Activated naive CD8-positive, alpha-beta T cell treated with anti-CD3 and anti-CD28 coated beads, Interleukin-2, amount 50 U/mL, for 24 hours (primary cell): ENCODE results near the gene OR1K1.

Source experiments
- ATAC-seq: fragments of 150-1000 bp; cut with Tn5 transposase; one replicate; pipeline ENCODE4 v1.10.0; 2021
- DNase-seq: peaks from one replicate; pipeline ENCODE4 v3.0.0; 2021
- H3K27ac Mint-ChIP-seq: one replicate; pipeline ENCODE4 v1.8.0; 2021; ENCODE audit warnings: mild to moderate bottlenecking, mixed read lengths
- H3K27me3 Mint-ChIP-seq: one replicate; pipeline ENCODE4 v1.8.0; 2021; ENCODE audit warnings: mixed read lengths
- H3K36me3 Mint-ChIP-seq: one replicate; pipeline ENCODE4 v1.8.0; 2021; ENCODE audit warnings: low read depth, mixed read lengths
- H3K4me1 Mint-ChIP-seq: one replicate; pipeline ENCODE4 v1.8.0; 2021; ENCODE audit warnings: mixed read lengths
- H3K4me3 Mint-ChIP-seq: one replicate; pipeline ENCODE4 v1.8.0; 2021; ENCODE audit warnings: mild to moderate bottlenecking, moderate library complexity, mixed read lengths
- H3K9me3 Mint-ChIP-seq: one replicate; pipeline ENCODE4 v1.8.0; 2021; ENCODE audit warnings: mixed read lengths

The OR1K1 gene

GRCh38 chr9:122800066-122801060 is at the start of gene OR1K1:
Gene OR1K1 (plus strand): TSS chr9:122800123. CDS start chr9:122800123, 0 bp downstream.
- no peak within 1 kb of the TSS for H3K4me3 Mint-ChIP-seq
- no peak within 1 kb of the TSS for H3K27ac Mint-ChIP-seq

GRCh38 chr9:122754825-122755224 is 45.1 kb upstream of the OR1K1 start:
- Mint-ChIP-seq H3K27ac (no peak overlapping the region), H3K9me3 (peaks cover 43% of the 10 kb centered on the region), H3K4me1 (no peaks in the 10 kb centered on the region), H3K4me3 (no peak overlapping the region), H3K27me3 (peaks cover 5% of the 10 kb centered on the region), H3K36me3 (peaks cover 2% of the 10 kb centered on the region)
- ATAC-seq (no peak), DNase-seq (no peak)

More at GRCh38 chr9:122800066-122801060, at the start of gene OR1K1:
- no peaks in the 10 kb centered on the region for H3K27me3 Mint-ChIP-seq
- DNase-seq: no peak
- H3K4me1 Mint-ChIP-seq: no peaks in the 10 kb centered on the region
- no peaks in the 10 kb centered on the region for H3K36me3 Mint-ChIP-seq
- no peaks in the 10 kb centered on the region for H3K9me3 Mint-ChIP-seq
- ATAC-seq: no peak

- ATAC-seq (no peak), DNase-seq (no peak)
- Mint-ChIP-seq H3K4me3 (no peak overlapping the region), H3K9me3 (peaks cover 49% of the 10 kb centered on the region), H3K4me1 (no peaks in the 10 kb centered on the region), H3K36me3 (peaks cover 6% of the 10 kb centered on the region), H3K27me3 (peaks cover 2% of the 10 kb centered on the region), H3K27ac (no peak overlapping the region)
Measured at GRCh38 chr9:122767817-122768216, 32.1 kb upstream of the OR1K1 start.

- Mint-ChIP-seq H3K4me3 (no peak overlapping the region), H3K27me3 (peaks cover 2% of the 10 kb centered on the region), H3K9me3 (peaks cover 13% of the 10 kb centered on the region), H3K27ac (no peak overlapping the region), H3K4me1 (no peaks in the 10 kb centered on the region), H3K36me3 (peaks cover 1% of the 10 kb centered on the region)
- ATAC-seq: no peak
- no peak for DNase-seq
Measured at GRCh38 chr9:122777052-122777451, 22.9 kb upstream of the OR1K1 start.

- H3K9me3 Mint-ChIP-seq: peaks cover 7% of the 10 kb centered on the region
- DNase-seq (no peak), ATAC-seq (no peak)
- peaks cover 1% of the 10 kb centered on the region for H3K36me3 Mint-ChIP-seq
- no peaks in the 10 kb centered on the region for H3K4me1 Mint-ChIP-seq
- no peak overlapping the region for H3K4me3 Mint-ChIP-seq
- peaks cover 2% of the 10 kb centered on the region for H3K27me3 Mint-ChIP-seq
- H3K27ac Mint-ChIP-seq: no peak overlapping the region
Measured at GRCh38 chr9:122777935-122778627, 21.8 kb upstream of the OR1K1 start.

- H3K36me3 Mint-ChIP-seq: no peaks in the 10 kb centered on the region
- DNase-seq (no peak), ATAC-seq (no peak)
- H3K4me1 Mint-ChIP-seq: no peaks in the 10 kb centered on the region
- no peaks in the 10 kb centered on the region for H3K9me3 Mint-ChIP-seq
- no peaks in the 10 kb centered on the region for H3K27me3 Mint-ChIP-seq
- H3K27ac Mint-ChIP-seq: no peak overlapping the region
- no peak overlapping the region for H3K4me3 Mint-ChIP-seq
Measured at GRCh38 chr9:122779181-122779580, 20.7 kb upstream of the OR1K1 start.

- Mint-ChIP-seq H3K4me1 (no peaks in the 10 kb centered on the region), H3K27me3 (no peaks in the 10 kb centered on the region), H3K9me3 (no peaks in the 10 kb centered on the region), H3K36me3 (no peaks in the 10 kb centered on the region), H3K4me3 (no peak overlapping the region), H3K27ac (no peak overlapping the region)
- DNase-seq (no peak), ATAC-seq (no peak)
Measured at GRCh38 chr9:122780026-122780425, 19.9 kb upstream of the OR1K1 start.

- Mint-ChIP-seq H3K9me3 (no peaks in the 10 kb centered on the region), H3K27me3 (no peaks in the 10 kb centered on the region), H3K4me3 (no peak overlapping the region), H3K27ac (no peak overlapping the region), H3K4me1 (no peaks in the 10 kb centered on the region), H3K36me3 (no peaks in the 10 kb centered on the region)
- DNase-seq (no peak), ATAC-seq (no peak)
Measured at GRCh38 chr9:122781671-122782070, 18.3 kb upstream of the OR1K1 start.

- ATAC-seq (no peak), DNase-seq (no peak)
- H3K27ac Mint-ChIP-seq: no peak overlapping the region
- no peaks in the 10 kb centered on the region for H3K4me1 Mint-ChIP-seq
- no peak overlapping the region for H3K4me3 Mint-ChIP-seq
- H3K27me3 Mint-ChIP-seq: no peaks in the 10 kb centered on the region
- H3K9me3 Mint-ChIP-seq: no peaks in the 10 kb centered on the region
- H3K36me3 Mint-ChIP-seq: no peaks in the 10 kb centered on the region
Measured at GRCh38 chr9:122785269-122785668, 14.7 kb upstream of the OR1K1 start.

GRCh38 chr9:122786338-122786737 is 13.6 kb upstream of the OR1K1 start:
- H3K36me3 Mint-ChIP-seq: no peaks in the 10 kb centered on the region
- no peak overlapping the region for H3K4me3 Mint-ChIP-seq
- no peak overlapping the region for H3K27ac Mint-ChIP-seq

GRCh38 chr9:122788831-122789230 is 11.1 kb upstream of the OR1K1 start, which contains the start of gene OR5C1:
Gene OR5C1 (plus strand): TSS chr9:122788933. CDS start chr9:122788933, 0 bp downstream.
- Mint-ChIP-seq H3K27me3 (no peaks in the 10 kb centered on the region), H3K9me3 (no peaks in the 10 kb centered on the region), H3K4me3 (no peak within 1 kb of the TSS), H3K36me3 (no peaks in the 10 kb centered on the region), H3K27ac (no peak within 1 kb of the TSS), H3K4me1 (no peaks in the 10 kb centered on the region)
- DNase-seq: no peak
- no peak for ATAC-seq

More at GRCh38 chr9:122786338-122786737, 13.6 kb upstream of the OR1K1 start:
- Mint-ChIP-seq H3K27me3 (no peaks in the 10 kb centered on the region), H3K9me3 (no peaks in the 10 kb centered on the region), H3K4me1 (no peaks in the 10 kb centered on the region)
- no peak for ATAC-seq
- DNase-seq: no peak

- DNase-seq (no peak), ATAC-seq (no peak)
- Mint-ChIP-seq H3K9me3 (no peaks in the 10 kb centered on the region), H3K27me3 (no peaks in the 10 kb centered on the region), H3K4me3 (no peak overlapping the region), H3K36me3 (no peaks in the 10 kb centered on the region), H3K27ac (no peak overlapping the region), H3K4me1 (no peaks in the 10 kb centered on the region)
Measured at GRCh38 chr9:122789256-122790046, 10.5 kb upstream of the OR1K1 start.

GRCh38 chr9:122791872-122792669 is 7.9 kb upstream of the OR1K1 start:
- Mint-ChIP-seq H3K4me1 (no peaks in the 10 kb centered on the region), H3K9me3 (no peaks in the 10 kb centered on the region), H3K4me3 (no peak overlapping the region), H3K27me3 (no peaks in the 10 kb centered on the region), H3K36me3 (no peaks in the 10 kb centered on the region), H3K27ac (no peak overlapping the region)
- DNase-seq (no peak), ATAC-seq (no peak)
